Trophoblast cell (in vitro differentiated cells and primary cell): ENCODE results near the gene TOPORS.
"Not testable (repeated sequence)": the region's sequence is repeated elsewhere in the genome, so short reads cannot be mapped to it uniquely, and the experiment has no call there.

ENCODE experiments used
- DNase-seq, 2 donors: peaks; one replicate each; pipeline ENCODE4 v3.0.0-alpha.2; 2016
- H2AFZ ChIP-seq: 2 replicates; pipeline ENCODE4 v1.6.1; 2013; ENCODE audit warnings: low read length, moderate library complexity, mild to moderate bottlenecking; ENCODE audit not compliant: insufficient read depth, poor library complexity
- H2AK5ac ChIP-seq: 2 replicates; pipeline ENCODE4 v1.6.1; 2013; ENCODE audit warnings: mild to moderate bottlenecking, low read length
- H2BK120ac ChIP-seq: 2 replicates; pipeline ENCODE4 v1.6.1; 2013; ENCODE audit warnings: low read length, mild to moderate bottlenecking, moderate library complexity; ENCODE audit not compliant: insufficient read depth, poor library complexity
- H2BK12ac ChIP-seq: 2 replicates; pipeline ENCODE4 v1.6.1; 2013; ENCODE audit warnings: mild to moderate bottlenecking, low read length, moderate library complexity
- H2BK5ac ChIP-seq: 2 replicates; pipeline ENCODE4 v1.6.1; 2013; ENCODE audit warnings: low read length, low read depth, moderate library complexity, mild to moderate bottlenecking; ENCODE audit not compliant: poor library complexity
- H3K14ac ChIP-seq: 2 replicates; pipeline ENCODE4 v1.6.1; 2013; ENCODE audit warnings: mild to moderate bottlenecking, low read length
- H3K18ac ChIP-seq: 2 replicates; pipeline ENCODE4 v1.6.1; 2013; ENCODE audit warnings: mild to moderate bottlenecking, low read length
- H3K23ac ChIP-seq: 2 replicates; pipeline ENCODE4 v1.6.1; 2013; ENCODE audit warnings: low read length
- H3K27ac ChIP-seq: 2 replicates; pipeline ENCODE4 v1.5.1; 2013; ENCODE audit warnings: low read depth, mild to moderate bottlenecking, inconsistent platforms, low read length, moderate library complexity
- H3K27me3 ChIP-seq: 2 replicates; pipeline ENCODE4 v1.6.1; 2013; ENCODE audit warnings: inconsistent platforms, mild to moderate bottlenecking, low read length, moderate library complexity; ENCODE audit not compliant: insufficient read depth
- H3K36me3 ChIP-seq, 2 experiments: 1 replicate in 1 of 2; 2 replicates in 1 of 2; pipeline ENCODE4 v1.6.1; 2013; ENCODE audit warnings: low read length in 2 of 2, mild to moderate bottlenecking in 2 of 2, moderate library complexity in 1 of 2; ENCODE audit not compliant: insufficient read depth in 2 of 2, control insufficient read depth in 1 of 2
- H3K4ac ChIP-seq: 2 replicates; pipeline ENCODE4 v1.6.1; 2013; ENCODE audit warnings: low read depth, mild to moderate bottlenecking, low read length, moderate library complexity
- H3K4me1 ChIP-seq, 2 experiments: 1 replicate in 1 of 2; 2 replicates in 1 of 2; pipeline ENCODE4 v1.6.1; 2013; ENCODE audit warnings: low read length in 2 of 2, mild to moderate bottlenecking in 2 of 2, moderate library complexity in 1 of 2; ENCODE audit not compliant: insufficient read depth in 2 of 2, control insufficient read depth in 1 of 2
- H3K4me2 ChIP-seq: 2 replicates; pipeline ENCODE4 v1.6.1; 2013; ENCODE audit warnings: inconsistent platforms, mild to moderate bottlenecking, low read length, moderate library complexity
- H3K4me3 ChIP-seq: 2 replicates; pipeline ENCODE4 v1.5.1; 2013; ENCODE audit warnings: mild to moderate bottlenecking, low read depth, low read length, inconsistent platforms
- H3K79me1 ChIP-seq: one replicate; pipeline ENCODE4 v1.6.1; 2013; ENCODE audit warnings: low read length
- H3K79me2 ChIP-seq: 2 replicates; pipeline ENCODE4 v1.6.1; 2013; ENCODE audit warnings: low read length, mild to moderate bottlenecking; ENCODE audit not compliant: control insufficient read depth, insufficient read depth, poor library complexity
- H3K9ac ChIP-seq: 2 replicates; pipeline ENCODE4 v1.6.1; 2013; ENCODE audit warnings: mild to moderate bottlenecking, low read length
- H3K9me3 ChIP-seq: 2 replicates; pipeline ENCODE4 v1.6.1; 2013; ENCODE audit warnings: low read depth, mild to moderate bottlenecking, control low read depth, inconsistent platforms, low read length; ENCODE audit not compliant: insufficient read depth
- H4K12ac ChIP-seq: 2 replicates; pipeline ENCODE4 v1.6.1; 2013; ENCODE audit warnings: low read depth, mild to moderate bottlenecking, low read length, moderate library complexity
- H4K8ac ChIP-seq: 2 replicates; pipeline ENCODE4 v1.6.1; 2013; ENCODE audit warnings: low read depth, mild to moderate bottlenecking, low read length, moderate library complexity
- H4K91ac ChIP-seq: one replicate; pipeline ENCODE4 v1.6.1; 2013; ENCODE audit warnings: low read depth, mild to moderate bottlenecking, low read length, moderate library complexity
- WGBS: extraction: QIAGEN DNeasy Blood & Tissue Kit; methylation state at CpG from one replicate; pipeline ENCODE4 v1.1.7; 2013; ENCODE audit warnings: missing lambda C conversion rate; ENCODE audit not compliant: insufficient read length, insufficient coverage; ENCODE audit errors: extremely low coverage; 5-methylcytosine and 5-hydroxymethylcytosine counted together

TOPORS gene

GRCh38 chr9:32524558-32524891, 27.9 kb downstream of the TOPORS start:
- no CpG with 5 or more reads among the region's 11 CpGs for WGBS
- H3K79me1 ChIP-seq, H4K8ac ChIP-seq, H3K79me2 ChIP-seq, H2BK120ac ChIP-seq, DNase-seq, H3K4ac ChIP-seq, H2BK12ac ChIP-seq, H3K4me2 ChIP-seq, H3K4me1 ChIP-seq, H3K27ac ChIP-seq, H3K27me3 ChIP-seq, H3K18ac ChIP-seq, H3K4me3 ChIP-seq, H3K14ac ChIP-seq, H3K9ac ChIP-seq, H2BK5ac ChIP-seq, H3K9me3 ChIP-seq, H2AFZ ChIP-seq, H4K91ac ChIP-seq, H3K23ac ChIP-seq, H4K12ac ChIP-seq, H3K36me3 ChIP-seq: not testable (repeated sequence)
- peak overlapping the region; percentile 11 for H2AK5ac ChIP-seq

GRCh38 chr9:32523910-32524309, 28.5 kb downstream of the TOPORS start:
- Histone ChIP-seq H2AFZ (no peak overlapping the region), H2BK12ac (no peak overlapping the region), H3K14ac (no peak overlapping the region), H2AK5ac (no peak overlapping the region), H3K4me2 (no peak overlapping the region), H2BK120ac (no peak overlapping the region), H3K18ac (no peak overlapping the region), H3K79me1 (no peaks in the 10 kb centered on the region), H3K27me3 (no peaks in the 10 kb centered on the region), H3K4me1 (peaks cover 4 to 7% of the 10 kb centered on the region in 2 experiments), H4K8ac (no peak overlapping the region), H2BK5ac (no peak overlapping the region), H4K91ac (no peak overlapping the region), H3K23ac (no peak overlapping the region), H3K9ac (no peak overlapping the region), H3K4ac (no peak overlapping the region), H3K36me3 (no peaks in the 10 kb centered on the region), H3K27ac (no peak overlapping the region), H3K9me3 (no peaks in the 10 kb centered on the region), H3K79me2 (no peaks in the 10 kb centered on the region), H4K12ac (no peak overlapping the region), H3K4me3 (no peak overlapping the region)
- DNase-seq: no peak
- no CpG with 5 or more reads among the region's 1 CpG for WGBS

- Histone ChIP-seq H4K8ac (no peak overlapping the region), H3K4me3 (no peak overlapping the region), H2AK5ac (no peak overlapping the region), H3K79me2 (no peaks in the 10 kb centered on the region), H4K91ac (no peak overlapping the region), H3K79me1 (no peaks in the 10 kb centered on the region), H3K18ac (no peak overlapping the region), H2AFZ (no peak overlapping the region), H3K4ac (no peak overlapping the region), H3K9me3 (peaks cover 1% of the 10 kb centered on the region), H2BK12ac (no peak overlapping the region), H3K14ac (no peak overlapping the region), H2BK120ac (no peak overlapping the region), H3K9ac (no peak overlapping the region), H2BK5ac (no peak overlapping the region), H3K27me3 (no peaks in the 10 kb centered on the region), H4K12ac (no peak overlapping the region), H3K4me2 (no peak overlapping the region), H3K23ac (no peak overlapping the region), H3K36me3 (no peaks in the 10 kb centered on the region), H3K27ac (no peak overlapping the region), H3K4me1 (no peaks in the 10 kb centered on the region)
- DNase-seq: no peak
- no CpG with 5 or more reads among the region's 1 CpG for WGBS
Measured at GRCh38 chr9:32518276-32518675, 34.1 kb downstream of the TOPORS start.

GRCh38 chr9:32516241-32516640, 36.1 kb downstream of the TOPORS start:
- Histone ChIP-seq H4K91ac (no peak overlapping the region), H3K27ac (no peak overlapping the region), H3K18ac (no peak overlapping the region), H4K12ac (no peak overlapping the region), H2BK12ac (no peak overlapping the region), H3K79me2 (no peaks in the 10 kb centered on the region), H4K8ac (no peak overlapping the region), H2BK120ac (no peak overlapping the region), H3K14ac (no peak overlapping the region), H3K4me2 (no peak overlapping the region), H3K36me3 (no peaks in the 10 kb centered on the region), H3K4me3 (no peak overlapping the region), H3K4me1 (no peaks in the 10 kb centered on the region), H3K27me3 (no peaks in the 10 kb centered on the region), H3K9ac (no peak overlapping the region), H2BK5ac (no peak overlapping the region), H3K23ac (no peak overlapping the region), H3K4ac (no peak overlapping the region), H2AFZ (no peak overlapping the region), H2AK5ac (no peak overlapping the region), H3K9me3 (peaks cover 1% of the 10 kb centered on the region), H3K79me1 (no peaks in the 10 kb centered on the region)
- no peak for DNase-seq

GRCh38 chr9:32508728-32509127, 43.7 kb downstream of the TOPORS start:
- Histone ChIP-seq H3K36me3 (no peaks in the 10 kb centered on the region), H3K9ac (no peak overlapping the region), H2BK120ac (no peak overlapping the region), H3K14ac (no peak overlapping the region), H2BK12ac (no peak overlapping the region), H2AFZ (no peak overlapping the region), H4K12ac (no peak overlapping the region), H3K18ac (no peak overlapping the region), H3K4me1 (no peaks in the 10 kb centered on the region), H3K79me1 (no peaks in the 10 kb centered on the region), H3K4me2 (no peak overlapping the region), H4K8ac (no peak overlapping the region), H3K27me3 (no peaks in the 10 kb centered on the region), H4K91ac (no peak overlapping the region), H3K9me3 (peaks cover 2% of the 10 kb centered on the region), H3K23ac (no peak overlapping the region), H3K27ac (no peak overlapping the region), H3K4ac (no peak overlapping the region), H2AK5ac (no peak overlapping the region), H3K79me2 (no peaks in the 10 kb centered on the region), H2BK5ac (no peak overlapping the region), H3K4me3 (no peak overlapping the region)
- WGBS: no CpG with 5 or more reads among the region's 1 CpG
- DNase-seq: no peak
